ENCODE measurements around the gene MAP4K4.
"Not testable (repeated sequence)": the region's sequence is repeated elsewhere in the genome, so short reads cannot be mapped to it uniquely, and the experiment has no call there.

Gene MAP4K4

DNA sequence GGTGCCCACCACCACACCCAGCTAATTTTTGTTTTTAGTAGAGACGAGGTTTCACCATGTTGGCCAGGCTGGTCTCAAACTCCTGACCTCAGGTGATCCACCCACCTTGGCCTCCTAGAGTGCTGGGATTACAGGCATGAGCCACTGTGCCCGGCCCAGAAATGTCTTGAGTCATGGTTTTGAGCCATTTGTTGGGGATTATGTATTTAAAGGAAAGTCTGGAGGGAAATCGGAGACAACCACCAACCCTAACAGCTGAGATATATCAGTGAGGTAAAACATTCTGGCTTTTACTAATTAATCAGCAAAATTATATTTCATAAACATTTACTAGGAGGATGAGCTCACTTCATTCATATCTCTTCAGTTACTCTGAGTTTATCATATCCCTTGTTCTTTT is 72.2 kb downstream of the MAP4K4 start:
- DNase-seq, result not testable (repeated sequence)

DNA sequence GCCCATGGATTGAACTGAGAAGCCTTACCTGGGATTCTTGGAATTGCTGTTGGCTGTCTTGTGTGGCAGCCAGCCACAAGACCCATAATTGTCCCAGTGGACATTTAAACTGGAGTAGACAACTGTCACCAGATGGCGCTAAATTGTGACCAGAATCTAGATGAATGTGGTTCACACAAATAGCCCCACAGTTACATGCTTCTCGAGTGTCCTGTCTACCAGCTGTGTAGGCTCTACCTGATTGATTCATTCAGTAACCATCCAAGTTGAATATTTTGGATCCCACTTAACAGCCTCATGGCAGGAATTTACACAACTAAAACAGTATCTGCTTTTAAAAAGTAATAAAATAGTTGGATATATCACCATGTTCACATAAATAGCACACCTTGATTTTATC is 73.2 kb downstream of the MAP4K4 start:
- DNase-seq, result peak; percentile 68

DNA sequence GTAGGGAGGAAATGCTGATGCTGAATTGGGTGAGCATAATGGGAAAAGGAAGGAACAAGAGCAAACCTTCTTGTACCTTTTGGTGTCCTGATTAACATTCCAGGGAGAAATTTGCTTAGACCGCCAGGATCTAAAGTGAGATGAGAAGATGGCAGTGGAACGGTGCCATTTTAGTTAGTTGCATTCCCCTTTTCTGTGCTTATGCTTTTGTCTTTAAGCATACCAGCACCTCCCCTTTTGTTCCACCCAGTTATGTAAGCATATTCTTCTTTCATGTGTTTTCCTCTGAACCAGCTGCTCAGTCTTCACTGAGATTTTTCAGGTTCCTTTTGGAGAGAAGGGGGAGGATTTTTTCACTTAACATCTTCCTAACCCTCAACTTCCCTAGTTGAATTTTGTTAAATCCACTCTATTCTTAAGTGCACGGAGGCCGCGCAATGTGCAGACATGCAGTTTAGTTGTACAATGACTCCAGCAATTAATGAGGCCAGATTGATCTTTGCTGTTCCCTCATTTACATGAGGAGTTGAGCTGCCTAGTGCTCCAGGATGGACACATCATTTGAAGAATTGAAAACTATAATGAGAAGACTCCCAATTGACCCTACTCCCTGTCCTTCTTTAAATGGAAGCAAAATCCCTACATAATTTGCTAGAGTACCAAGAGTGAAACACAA is 73.9 kb downstream of the MAP4K4 start:
- DNase-seq, result no peak

DNA sequence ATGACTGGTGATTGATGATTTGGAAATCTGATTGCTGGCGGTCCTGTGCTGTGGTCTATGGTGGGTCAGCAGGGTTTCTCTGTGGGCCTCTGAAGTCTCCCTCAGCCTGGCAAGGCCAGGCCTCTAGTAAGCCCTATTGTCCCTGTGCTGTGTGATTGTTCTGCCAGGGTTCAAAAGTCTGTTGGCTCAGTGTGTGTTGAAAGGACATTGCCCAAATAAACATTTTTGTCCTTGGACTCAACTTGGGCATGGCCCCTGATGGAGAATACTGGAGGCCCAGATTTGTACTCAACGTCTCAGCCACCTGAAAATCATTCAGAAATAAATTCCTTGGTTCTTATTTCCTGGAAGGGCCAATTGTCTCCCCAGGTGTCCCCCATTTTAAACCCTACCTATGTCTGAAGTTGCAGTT is 74.4 kb downstream of the MAP4K4 start:
- DNase-seq, result no peak

- no peak for DNase-seq
Observed at GRCh38 chr2:101773137-101773536, 75.6 kb downstream of the MAP4K4 start.

- not testable (repeated sequence) for DNase-seq
Observed at GRCh38 chr2:101773961-101774360, 76.5 kb downstream of the MAP4K4 start.

DNA sequence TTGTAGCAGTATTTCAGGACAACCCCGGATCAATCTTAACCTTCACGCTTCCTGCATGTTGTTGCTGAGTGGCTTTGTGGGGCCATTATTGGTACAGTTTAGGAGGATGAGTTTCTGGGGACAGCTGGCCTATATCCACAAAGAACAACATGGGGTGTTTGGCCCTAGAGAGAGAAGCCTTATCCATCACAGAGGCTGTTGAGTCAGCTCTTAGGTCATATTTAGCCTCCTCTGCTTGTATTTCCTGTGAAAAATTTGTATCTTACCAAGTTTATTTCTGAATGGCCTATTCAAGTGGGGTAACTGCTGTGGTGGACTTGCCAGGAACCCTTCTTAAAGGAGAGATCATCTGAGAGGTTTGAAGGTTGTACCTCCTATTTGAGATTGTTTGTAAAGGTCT is 77.6 kb downstream of the MAP4K4 start:
- DNase-seq, result no peak

- no peak for DNase-seq
Observed at GRCh38 chr2:101775636-101776035, 78.1 kb downstream of the MAP4K4 start.

DNA sequence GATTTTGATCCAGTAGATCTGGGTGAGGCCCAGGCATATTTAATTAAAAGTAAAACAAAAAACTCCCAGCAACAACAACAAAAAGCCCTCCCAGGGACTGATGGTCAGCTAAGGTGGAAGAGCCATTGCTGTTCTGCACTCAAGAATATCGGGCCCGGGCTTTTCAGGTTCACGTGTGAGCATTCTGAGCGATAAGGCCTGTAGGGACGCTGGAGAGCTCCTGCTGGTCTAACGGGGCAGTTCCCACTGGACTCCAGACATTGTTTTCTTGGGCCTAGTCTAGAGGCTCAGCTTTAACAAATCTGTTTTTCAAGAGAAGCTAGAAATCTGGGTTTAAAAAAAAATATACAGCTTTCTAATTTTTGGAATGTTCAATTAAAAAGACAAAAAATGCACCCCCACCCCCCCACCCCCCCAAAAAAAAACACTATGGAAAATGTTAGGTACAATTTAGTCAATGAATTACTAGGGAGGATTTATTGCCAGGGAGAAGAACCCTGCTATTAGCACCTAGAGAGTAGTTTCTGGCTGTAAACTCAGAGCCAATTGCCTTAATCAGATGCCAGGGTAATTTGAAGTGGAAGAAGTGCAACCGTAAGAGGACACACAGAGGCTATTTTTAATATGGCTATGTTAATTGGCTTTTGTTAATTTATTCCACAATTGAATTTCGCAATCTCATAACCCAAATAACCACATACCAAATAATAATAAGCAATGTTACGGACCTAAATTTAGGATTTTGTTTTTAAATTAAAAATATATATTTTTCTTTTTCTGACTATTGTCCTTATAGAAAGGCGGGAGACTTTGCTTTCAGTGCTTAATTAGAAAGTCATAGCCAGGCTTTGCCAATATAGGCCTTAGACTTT is 78.9 kb downstream of the MAP4K4 start:
- no peak for DNase-seq

- DNase-seq, result no peak
Observed at GRCh38 chr2:101777337-101777736, 79.8 kb downstream of the MAP4K4 start.

DNA sequence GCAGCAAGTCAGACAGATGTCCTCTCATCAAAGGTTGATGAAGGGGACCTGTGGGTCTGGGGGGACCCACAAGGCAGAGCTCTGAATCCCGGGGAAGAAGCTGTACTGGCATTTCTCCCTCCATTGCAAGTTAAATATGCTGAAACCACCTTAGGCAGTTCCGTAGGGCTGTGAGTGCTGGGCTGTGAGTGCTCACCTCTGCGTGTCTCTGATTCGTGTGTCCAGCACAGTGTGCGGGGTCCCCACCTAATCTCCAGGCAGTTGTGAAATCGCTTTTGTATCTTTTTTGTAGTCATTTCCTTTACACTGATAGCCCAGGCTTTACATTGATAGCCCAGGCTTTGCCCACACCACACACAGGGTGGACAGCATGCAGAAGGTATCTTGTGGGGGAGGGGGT is 80.6 kb downstream of the MAP4K4 start:
- no peak for DNase-seq

DNA sequence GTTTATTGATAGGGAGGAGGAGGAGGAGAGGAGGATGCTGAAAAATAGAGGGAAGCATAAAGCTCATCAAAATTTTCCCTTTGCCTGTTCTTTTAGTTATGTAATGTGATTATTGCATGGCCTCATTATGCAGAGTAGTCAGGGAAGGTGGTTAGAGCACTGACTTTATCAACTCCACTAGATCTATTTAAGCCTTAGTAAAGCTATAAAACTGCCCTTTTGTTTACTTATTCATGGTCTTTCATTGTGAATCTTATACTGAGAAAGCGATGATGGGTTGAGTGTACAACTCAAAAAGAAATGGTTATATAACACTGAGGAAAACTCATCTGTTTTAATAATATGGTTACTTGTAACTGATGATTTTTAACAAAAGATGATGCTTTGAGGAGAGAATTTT is 81.7 kb downstream of the MAP4K4 start:
- no peak for DNase-seq

GRCh38 chr2:101779656-101780055 is 82.1 kb downstream of the MAP4K4 start:
- DNase-seq, result no peak

GRCh38 chr2:101781326-101781725 is 83.8 kb downstream of the MAP4K4 start:
- DNase-seq, result no peak

GRCh38 chr2:101781791-101782426 is 84.4 kb downstream of the MAP4K4 start:
- no peak for DNase-seq

DNA sequence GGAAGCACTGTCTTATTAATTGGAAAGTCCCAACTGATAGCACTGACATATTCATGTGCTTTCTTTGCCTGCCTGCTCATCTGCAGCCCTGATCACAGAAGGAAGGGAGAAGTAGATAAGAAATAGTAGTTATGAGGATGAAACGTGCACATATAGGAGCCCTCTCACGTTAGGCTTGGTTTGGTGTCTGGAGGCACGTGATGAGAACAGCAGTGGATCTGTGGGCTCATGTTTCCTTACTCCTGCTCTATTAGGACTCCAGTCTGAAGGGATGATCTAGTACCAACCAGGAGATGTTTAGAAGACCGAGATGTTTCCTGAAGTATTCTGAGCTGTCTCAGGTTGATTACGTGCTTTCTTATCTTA is 84.9 kb downstream of the MAP4K4 start:
- DNase-seq, result no peak

- no peak for DNase-seq
Observed at GRCh38 chr2:101787097-101787496, 89.6 kb downstream of the MAP4K4 start.

- DNase-seq, result no peak
Observed at GRCh38 chr2:101788565-101788964, 91.1 kb downstream of the MAP4K4 start.

DNA sequence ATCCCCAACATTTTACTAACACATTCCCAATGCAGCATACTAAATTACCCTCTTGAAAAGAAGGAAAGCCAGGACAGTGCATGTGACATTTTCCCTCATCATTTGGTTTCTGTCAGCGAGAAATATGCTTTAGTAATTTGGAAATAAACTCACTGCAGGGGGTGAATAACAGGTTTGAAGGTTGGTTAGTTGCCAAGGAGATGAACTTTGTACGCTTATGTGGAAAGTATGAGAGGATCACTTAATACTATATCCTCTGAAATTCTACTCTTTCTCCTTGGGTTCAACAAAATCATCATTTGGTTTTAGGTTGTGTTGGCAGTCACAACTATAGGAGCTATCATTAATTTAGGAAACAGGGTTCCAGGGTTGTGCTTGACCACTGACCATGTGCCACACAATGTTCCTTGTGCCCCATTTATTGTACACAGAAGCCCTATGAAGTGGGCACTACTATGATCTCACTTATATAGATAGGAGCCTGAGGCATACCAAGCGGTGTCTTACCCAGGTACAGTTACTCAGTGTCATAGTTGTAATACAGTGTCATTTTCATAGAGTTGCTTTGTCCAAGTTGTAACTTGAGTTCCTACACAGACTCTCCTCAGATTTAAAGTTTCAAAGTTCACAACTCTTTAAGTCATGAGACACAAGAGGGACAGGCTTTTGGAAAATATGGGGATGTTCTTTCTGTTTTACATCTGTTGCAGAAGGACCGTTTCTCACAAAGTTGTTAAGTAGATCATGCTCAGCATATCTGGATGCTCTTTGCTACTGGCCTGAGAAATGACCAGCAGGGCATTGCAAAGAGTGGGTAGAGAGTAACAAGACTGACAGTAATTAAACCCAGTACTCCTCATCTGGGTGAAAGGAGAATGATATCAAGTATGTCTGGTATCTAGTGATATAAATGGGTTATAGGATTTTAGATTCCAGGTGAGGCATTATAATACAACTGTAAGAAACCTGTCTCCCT is 91.8 kb downstream of the MAP4K4 start:
- DNase-seq, result peak; percentile 30

DNA sequence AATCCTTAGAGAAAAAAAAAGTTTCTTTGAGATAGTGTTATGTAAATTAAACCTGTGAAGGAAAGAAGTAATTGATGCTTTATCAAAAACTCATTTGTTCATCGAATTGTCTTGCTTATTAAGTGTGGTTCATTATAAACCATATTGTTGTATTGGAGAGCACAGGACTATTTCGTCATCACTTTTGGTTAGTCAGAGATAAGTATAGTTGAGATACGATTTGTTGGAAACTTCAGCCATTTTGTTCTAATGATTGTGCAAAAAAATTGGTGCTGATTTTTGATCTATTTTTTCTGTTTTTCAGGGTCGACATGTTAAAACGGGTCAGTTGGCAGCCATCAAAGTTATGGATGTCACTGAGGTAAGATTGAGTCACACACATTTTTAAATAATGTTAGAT is 92.9 kb downstream of the MAP4K4 start:
- DNase-seq, result no peak

GRCh38 chr2:101790857-101791256 is 93.3 kb downstream of the MAP4K4 start:
- DNase-seq, result peak; percentile 91

DNA sequence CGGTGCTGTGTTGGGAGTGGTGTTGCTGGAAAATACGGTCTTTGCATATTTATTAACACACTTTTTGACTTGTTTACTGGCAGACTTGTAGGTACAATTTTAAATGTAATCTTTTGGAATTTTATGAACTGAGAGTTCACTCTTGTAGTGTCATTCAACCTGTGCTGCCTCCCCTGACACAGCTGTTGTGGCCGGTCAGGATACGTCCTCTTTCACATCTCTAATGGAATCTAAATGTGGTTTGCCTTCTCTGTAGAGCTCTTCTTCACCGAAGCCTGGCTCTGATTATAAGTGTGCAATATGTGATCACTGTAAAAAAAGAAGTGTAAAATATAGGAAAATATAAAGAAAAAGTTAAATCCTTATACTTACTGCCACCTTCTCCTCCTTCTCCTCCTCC is 94.7 kb downstream of the MAP4K4 start:
- no peak for DNase-seq
